ENCODE measurements around the gene NDUFB5.

DNA sequence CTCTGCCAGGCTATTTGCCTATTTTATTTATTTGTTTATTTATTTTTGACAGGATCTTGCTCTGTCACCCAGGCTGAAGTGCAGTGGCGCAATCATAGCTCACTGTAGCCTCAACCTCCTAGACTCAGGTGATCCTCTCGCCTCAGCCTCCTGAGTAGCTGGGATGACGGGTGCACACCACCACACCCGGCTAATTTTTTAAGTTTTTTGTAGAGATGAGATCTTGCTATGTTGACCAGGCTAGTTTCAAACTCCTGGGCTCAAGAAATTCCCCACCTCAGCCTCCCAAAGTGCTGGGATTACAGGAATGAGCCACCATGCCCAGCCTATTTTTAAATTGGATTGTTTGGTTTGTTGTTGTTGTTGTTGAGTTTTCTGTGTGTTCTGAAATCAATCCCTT lies 5.5 kb downstream of the NDUFB5 start:
- TF ChIP-seq, protein P1, sequence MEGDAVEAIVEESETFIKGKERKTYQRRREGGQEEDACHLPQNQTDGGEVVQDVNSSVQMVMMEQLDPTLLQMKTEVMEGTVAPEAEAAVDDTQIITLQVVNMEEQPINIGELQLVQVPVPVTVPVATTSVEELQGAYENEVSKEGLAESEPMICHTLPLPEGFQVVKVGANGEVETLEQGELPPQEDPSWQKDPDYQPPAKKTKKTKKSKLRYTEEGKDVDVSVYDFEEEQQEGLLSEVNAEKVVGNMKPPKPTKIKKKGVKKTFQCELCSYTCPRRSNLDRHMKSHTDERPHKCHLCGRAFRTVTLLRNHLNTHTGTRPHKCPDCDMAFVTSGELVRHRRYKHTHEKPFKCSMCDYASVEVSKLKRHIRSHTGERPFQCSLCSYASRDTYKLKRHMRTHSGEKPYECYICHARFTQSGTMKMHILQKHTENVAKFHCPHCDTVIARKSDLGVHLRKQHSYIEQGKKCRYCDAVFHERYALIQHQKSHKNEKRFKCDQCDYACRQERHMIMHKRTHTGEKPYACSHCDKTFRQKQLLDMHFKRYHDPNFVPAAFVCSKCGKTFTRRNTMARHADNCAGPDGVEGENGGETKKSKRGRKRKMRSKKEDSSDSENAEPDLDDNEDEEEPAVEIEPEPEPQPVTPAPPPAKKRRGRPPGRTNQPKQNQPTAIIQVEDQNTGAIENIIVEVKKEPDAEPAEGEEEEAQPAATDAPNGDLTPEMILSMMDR (IDR thresholded peaks at IDR 0.05; ENCODE audit: insufficient read depth, low read depth, low read length) = no peak
- TF ChIP-seq EZH2 (IDR thresholded peaks at IDR 0.05; ENCODE audit: insufficient read depth, low read length) = no peak
